ENCODE data around the gene MPV17. TPM values are rescaled to one million over a fixed set of nuclear protein-coding genes. Genes with fewer than 3 reads are reported as not detected.
"Not testable (repeated sequence)": the region's sequence is repeated elsewhere in the genome, so short reads cannot be mapped to it uniquely, and the experiment has no call there.

The MPV17 gene
- total and polyA plus RNA-seq, 12 donors, result 96.8 to 568 (median 165) TPM

- Histone ChIP-seq H3K4me3 (peak within 1 kb of the TSS; percentile 69 to 97 (median 88)), H3K36me3 (replicated peaks in 1 of 2) (no peaks in the 10 kb centered on the region), H3K27me3 (no peaks in the 10 kb centered on the region), H3K27ac (peak within 1 kb of the TSS; percentile 87 to 95 (median 90)), H3K9me3 (replicated peaks in 1 of 3) (no peaks in the 10 kb centered on the region), H3K4me1 (replicated peaks in 1 of 2) (peaks cover 34 to 39% of the 10 kb centered on the region in 2 donors)
- 0% methylated on average over 14 to 67 of the region's 67 CpGs for WGBS, 4 donors
- peak in 1 of 2 donors; percentile 2 for TF ChIP-seq POLR2A (IDR thresholded peaks at IDR 0.05)
- TF ChIP-seq, protein P1, sequence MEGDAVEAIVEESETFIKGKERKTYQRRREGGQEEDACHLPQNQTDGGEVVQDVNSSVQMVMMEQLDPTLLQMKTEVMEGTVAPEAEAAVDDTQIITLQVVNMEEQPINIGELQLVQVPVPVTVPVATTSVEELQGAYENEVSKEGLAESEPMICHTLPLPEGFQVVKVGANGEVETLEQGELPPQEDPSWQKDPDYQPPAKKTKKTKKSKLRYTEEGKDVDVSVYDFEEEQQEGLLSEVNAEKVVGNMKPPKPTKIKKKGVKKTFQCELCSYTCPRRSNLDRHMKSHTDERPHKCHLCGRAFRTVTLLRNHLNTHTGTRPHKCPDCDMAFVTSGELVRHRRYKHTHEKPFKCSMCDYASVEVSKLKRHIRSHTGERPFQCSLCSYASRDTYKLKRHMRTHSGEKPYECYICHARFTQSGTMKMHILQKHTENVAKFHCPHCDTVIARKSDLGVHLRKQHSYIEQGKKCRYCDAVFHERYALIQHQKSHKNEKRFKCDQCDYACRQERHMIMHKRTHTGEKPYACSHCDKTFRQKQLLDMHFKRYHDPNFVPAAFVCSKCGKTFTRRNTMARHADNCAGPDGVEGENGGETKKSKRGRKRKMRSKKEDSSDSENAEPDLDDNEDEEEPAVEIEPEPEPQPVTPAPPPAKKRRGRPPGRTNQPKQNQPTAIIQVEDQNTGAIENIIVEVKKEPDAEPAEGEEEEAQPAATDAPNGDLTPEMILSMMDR (IDR thresholded peaks at IDR 0.05), result peak in 2 of 6 experiments; percentile 21 to 38
- intact Hi-C loops (cut with DNase I), result no loop called here
- DNase-seq, result peak; percentile 93 to 97 (median 96)
Measured at GRCh38 chr2:27356382-27357181, 33.7 kb upstream of the MPV17 start, which contains the start of gene GTF3C2. GTF3C2 (minus strand) TSS chr2:27356764; CDS start chr2:27343554, 13,210 bp downstream.

- Histone ChIP-seq H3K27ac (peak overlapping the region; percentile 87 to 95 (median 90)), H3K27me3 (no peaks in the 10 kb centered on the region), H3K36me3 (replicated peaks in 1 of 2) (no peaks in the 10 kb centered on the region), H3K9me3 (replicated peaks in 1 of 3) (no peaks in the 10 kb centered on the region), H3K4me3 (peak overlapping the region; percentile 69 to 97 (median 88)), H3K4me1 (replicated peaks in 1 of 2) (peaks cover 34 to 39% of the 10 kb centered on the region in 2 donors)
- TF ChIP-seq, protein P1 (IDR thresholded peaks at IDR 0.05), result no peak
- TF ChIP-seq POLR2A (IDR thresholded peaks at IDR 0.05), result no peak
- 0 to 1% (median 0%) methylated on average over 11 to 12 of the region's 12 CpGs for WGBS, 4 donors
- peak; percentile 48 to 77 (median 66) for DNase-seq
- intact Hi-C loops (cut with DNase I), result no loop called here
Measured at GRCh38 chr2:27356056-27356381, 33.1 kb upstream of the MPV17 start.

DNA sequence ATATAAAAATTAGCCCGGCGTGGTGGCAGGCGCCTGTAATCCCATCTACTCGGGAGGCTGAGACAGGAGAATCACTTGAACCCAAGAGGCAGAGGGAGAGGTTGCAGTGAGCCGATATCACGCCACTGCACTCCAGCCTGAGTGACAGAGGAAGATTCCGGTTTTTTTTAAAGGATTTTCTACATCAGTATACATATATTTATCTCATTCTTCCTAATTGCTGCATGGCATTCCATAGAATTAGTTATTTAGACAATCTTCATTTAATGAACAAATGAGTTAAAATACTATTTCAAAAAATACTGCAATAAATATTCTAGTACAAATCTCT is 31.7 kb upstream of the MPV17 start:
- Histone ChIP-seq H3K27me3 (no peaks in the 10 kb centered on the region), H3K4me1 (replicated peaks in 1 of 2) (peaks cover 34 to 39% of the 10 kb centered on the region in 2 donors), H3K36me3 (replicated peaks in 1 of 2) (no peaks in the 10 kb centered on the region), H3K27ac (peak overlapping the region in 3 of 5 donors; percentile 36 to 66 (median 56)), H3K4me3 (no peak overlapping the region), H3K9me3 (replicated peaks in 1 of 3) (no peaks in the 10 kb centered on the region)
- WGBS, 4 donors, result 71 to 85% (median 82%) methylated on average over 6 to 7 of the region's 7 CpGs
- TF ChIP-seq, protein P1 (IDR thresholded peaks at IDR 0.05), result no peak
- no peak for TF ChIP-seq POLR2A (IDR thresholded peaks at IDR 0.05)
- intact Hi-C loops (cut with DNase I), result no loop called here
- no peak for DNase-seq

DNA sequence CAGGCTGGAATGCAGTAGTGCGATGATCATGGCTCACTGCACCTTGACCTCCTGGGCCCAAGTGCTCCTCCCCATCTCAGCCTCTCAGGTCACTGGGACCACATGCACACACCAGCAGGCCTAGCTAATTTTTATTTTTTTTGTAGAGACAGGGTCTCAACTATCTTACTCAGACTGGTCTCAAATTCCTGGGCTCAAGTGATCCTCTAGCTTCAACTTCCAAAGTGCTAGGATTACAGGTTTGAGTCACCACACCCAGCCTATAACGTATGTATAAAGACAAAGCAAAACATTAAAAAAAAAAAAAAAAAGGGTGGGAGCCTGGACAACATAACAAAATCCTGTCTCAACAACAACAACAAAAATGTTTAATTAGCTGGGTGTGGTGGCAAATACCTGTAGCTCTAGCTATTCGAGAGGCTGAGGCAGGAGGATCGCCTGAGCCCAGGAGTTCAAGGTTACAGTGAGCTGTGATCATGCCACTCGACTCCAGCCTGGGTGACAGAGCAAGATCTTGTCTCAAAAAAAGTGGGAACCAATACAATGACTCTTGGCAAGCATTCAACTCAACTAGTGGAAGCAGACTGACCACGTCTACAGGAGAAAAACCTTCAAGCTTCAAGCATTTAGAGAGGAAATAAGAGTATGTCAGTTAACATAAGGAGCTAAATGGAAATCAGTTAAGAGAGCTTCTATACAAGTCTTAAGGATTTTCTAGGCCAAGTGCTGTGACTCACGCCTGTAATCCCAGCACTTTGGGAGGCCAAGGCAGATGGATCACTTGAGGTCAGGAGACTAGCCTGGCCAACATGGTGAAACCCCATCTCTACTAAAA is 31.1 kb upstream of the MPV17 start:
- intact Hi-C loops (cut with DNase I), result no loop called here

DNA sequence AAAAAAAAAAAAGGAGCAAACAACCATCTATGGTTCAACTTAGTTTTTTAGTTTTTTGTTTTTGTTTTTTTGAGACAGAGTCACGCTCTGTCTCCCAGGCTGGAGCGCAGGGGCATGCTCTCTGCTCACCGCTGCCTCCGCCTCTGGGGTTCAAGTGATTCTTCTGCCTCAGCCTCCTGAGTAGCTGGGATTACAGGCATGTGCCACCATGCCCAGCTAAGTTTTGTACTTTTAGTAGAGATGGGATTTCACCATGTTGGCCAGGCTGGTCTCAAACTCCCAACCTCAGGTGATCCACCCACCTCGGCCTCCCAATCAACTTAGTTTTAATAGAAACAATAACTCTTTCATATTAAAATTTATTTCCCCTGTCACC is 30.5 kb upstream of the MPV17 start:
- H3K27me3 ChIP-seq; H3K36me3 ChIP-seq (replicated peaks in 1 of 2); H3K9me3 ChIP-seq (replicated peaks in 1 of 3); intact Hi-C loops (cut with DNase I); DNase-seq; H3K4me3 ChIP-seq: not testable (repeated sequence)
- 91 to 96% (median 92%) methylated on average over 5 of the region's 5 CpGs for WGBS, 4 donors
- Histone ChIP-seq H3K27ac (peak overlapping the region in 2 of 5 donors; percentile 56 to 66), H3K4me1 (replicated peaks in 1 of 2) (peaks cover 34 to 39% of the 10 kb centered on the region in 2 donors)

More for the DNA sequence above, 31.1 kb upstream of the MPV17 start:
- Histone ChIP-seq H3K4me1 (replicated peaks in 1 of 2) (peaks cover 34 to 39% of the 10 kb centered on the region in 2 donors), H3K36me3 (replicated peaks in 1 of 2) (no peaks in the 10 kb centered on the region), H3K27me3 (no peaks in the 10 kb centered on the region), H3K9me3 (replicated peaks in 1 of 3) (no peaks in the 10 kb centered on the region), H3K4me3 (no peak overlapping the region), H3K27ac (peak overlapping the region in 4 of 5 donors; percentile 36 to 66 (median 53))
- TF ChIP-seq, protein P1 (IDR thresholded peaks at IDR 0.05), result no peak
- no peak for TF ChIP-seq POLR2A (IDR thresholded peaks at IDR 0.05)
- 40 to 52% (median 45%) methylated on average over 7 of the region's 7 CpGs for WGBS, 4 donors
- DNase-seq, result peak in 3 of 7 donors; percentile 37 to 61 (median 45)

Data from adrenal gland (tissue), 12 donors.